ENCODE data around the gene SMAGP.
A peak's percentile ranks its signal among the peaks of the same experiment; 100 is the strongest.
"Not testable (repeated sequence)": the region's sequence is repeated elsewhere in the genome, so short reads cannot be mapped to it uniquely, and the experiment has no call there.

Gene SMAGP, protein sequence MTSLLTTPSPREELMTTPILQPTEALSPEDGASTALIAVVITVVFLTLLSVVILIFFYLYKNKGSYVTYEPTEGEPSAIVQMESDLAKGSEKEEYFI

GRCh38 chr12:51270067-51270950 is at the start of gene SMAGP:
SMAGP (minus strand) TSS chr12:51270415; CDS start chr12:51269278, 1,137 bp downstream.
- peak; percentile 70 for DNase-seq (ENCODE audit: low spot score)

- DNase-seq (ENCODE audit: low spot score): no peak
Observed at GRCh38 chr12:51318846-51319599, 48.8 kb upstream of the SMAGP start.

DNA sequence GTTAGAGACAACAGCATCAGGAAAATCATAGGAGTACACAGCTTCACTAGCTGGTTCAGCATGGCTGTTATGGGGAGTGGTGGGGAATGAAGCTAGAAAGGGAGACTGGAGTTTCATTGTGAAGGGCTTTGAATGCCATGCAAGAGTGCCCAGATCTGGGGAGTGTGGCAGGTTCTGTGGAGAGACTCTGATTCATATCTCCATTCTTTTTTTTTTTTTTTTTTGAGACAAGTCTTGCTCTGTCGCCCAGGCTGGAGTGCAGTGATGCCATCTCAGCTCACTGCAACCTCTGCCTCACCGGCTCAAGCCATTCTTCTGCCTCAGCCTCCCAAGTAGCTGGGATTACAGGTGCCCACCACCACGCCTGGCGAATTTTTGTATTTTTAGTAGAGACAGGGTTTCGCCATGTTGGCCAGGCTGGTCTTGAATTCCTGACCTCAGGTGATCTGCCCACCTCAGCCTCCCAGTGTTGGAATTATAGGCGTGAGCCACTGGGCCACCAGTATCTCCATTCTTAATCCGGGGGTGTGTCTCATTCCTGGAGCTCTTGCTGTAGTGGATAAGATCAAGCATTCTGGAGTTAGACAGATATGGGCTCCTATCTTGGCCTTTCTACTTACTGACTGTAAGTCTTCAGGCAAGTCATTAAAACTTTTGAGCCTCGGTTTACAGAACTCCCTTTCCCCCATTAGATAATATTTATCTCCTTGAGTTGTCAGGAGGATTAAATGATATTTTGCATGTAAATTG is 48.0 kb upstream of the SMAGP start:
- DNase-seq (ENCODE audit: low spot score): not testable (repeated sequence)

DNA sequence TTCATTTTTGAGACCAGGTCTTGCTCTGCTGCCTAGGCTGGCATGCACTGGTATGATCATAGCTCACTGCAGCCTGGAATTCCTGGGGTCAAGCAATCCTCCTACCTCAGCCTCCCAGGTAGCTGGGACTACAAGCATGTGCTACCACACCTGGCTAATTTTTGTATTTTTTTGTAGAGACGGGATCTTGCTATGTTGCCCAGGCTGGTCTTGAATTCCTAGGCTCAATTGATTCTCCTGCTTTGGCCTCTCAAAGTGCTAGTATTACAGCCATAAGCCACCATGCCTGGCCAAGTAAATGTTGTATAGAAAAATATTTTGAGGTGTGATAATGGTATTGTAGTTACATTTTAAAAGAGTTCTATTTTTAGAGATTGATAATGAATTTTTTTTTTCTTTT is 41.2 kb upstream of the SMAGP start:
- DNase-seq (ENCODE audit: low spot score): no peak

DNA sequence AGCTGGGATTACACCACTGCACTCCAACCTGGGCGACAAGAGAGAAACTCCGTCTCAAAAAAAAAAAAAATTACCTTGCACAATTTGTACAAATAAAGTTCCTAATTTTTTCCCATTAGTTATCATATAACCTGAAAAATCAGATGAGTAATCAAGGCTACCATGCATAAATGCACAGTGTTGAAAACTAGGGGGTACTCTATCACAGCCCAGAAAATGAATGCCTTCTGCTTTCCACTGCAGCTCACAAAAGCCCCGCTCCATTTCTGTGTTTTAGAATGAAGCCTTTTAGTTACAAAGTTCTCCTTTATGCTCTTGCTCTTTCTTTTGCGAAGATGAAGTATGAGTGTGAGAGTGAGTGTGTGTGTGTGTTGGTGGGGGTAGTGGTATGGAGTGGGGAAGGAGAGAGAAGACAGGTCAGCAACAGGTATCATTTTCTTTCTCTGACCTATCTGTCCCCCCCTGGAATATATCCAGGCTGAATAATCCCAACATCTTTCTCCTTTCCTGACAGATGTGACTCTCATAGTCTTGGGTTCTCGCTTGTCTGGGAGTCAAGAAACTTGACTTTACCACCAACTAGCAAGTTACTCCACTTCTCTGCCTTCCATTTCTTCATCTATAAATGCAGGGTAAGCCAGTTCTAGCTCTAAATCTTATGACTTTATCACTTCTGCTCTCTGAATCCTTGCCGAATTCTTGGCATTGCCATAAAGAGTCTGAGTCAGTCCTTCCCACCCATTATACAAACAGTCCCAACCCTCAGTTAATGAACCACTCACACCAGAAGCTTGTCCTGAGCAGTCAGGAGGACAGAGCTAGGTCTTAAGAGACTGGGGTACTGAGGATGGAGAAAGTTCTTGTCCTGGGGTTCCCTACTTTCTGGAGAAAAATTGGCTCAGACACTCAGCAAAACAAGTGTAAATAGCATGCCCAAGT is 37.7 kb upstream of the SMAGP start:
- no peak for DNase-seq (ENCODE audit: low spot score)

- no peak for DNase-seq (ENCODE audit: low spot score)
Observed at GRCh38 chr12:51306507-51306906, 36.3 kb upstream of the SMAGP start.

DNA sequence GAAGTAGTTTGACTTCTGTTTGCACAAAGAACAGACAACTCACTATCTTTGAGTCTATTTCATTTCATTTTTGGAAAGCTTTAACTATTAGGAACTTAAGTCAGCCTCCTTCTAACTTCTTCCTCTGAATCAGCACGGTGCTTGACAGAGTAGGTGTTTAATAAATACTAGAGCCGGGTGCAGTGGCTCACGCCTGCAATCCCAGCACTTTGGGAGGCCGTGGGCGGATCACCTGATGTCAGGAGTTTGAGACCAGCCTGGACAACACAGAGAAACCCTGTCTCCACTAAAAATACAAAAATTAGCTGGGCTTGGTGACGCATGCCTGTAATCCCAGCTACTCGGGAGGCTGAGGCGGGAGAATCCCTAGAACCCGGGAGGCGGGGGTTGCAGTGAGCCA is 30.6 kb upstream of the SMAGP start:
- not testable (repeated sequence) for DNase-seq (ENCODE audit: low spot score)

GRCh38 chr12:51295651-51296050 is 25.4 kb upstream of the SMAGP start:
- DNase-seq (ENCODE audit: low spot score): no peak

DNA sequence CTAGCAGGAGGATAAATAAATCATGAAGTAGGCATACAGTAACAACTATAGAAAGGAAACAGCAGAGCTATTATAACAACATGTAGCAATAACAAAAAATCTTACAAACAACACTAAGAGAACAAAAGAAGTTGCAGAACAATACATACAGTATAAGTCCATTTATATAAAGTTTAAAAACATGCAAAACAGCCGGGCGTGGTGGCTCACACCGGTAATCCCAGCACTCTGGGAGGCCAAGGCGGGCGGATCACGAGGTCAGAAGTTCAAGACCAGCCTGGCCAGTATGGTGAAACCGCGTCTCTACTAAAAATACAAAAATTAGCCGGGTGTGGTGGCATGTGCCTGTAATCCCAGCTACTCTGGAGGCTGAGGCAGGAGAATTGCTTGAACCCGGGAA is 23.9 kb upstream of the SMAGP start:
- DNase-seq (ENCODE audit: low spot score): not testable (repeated sequence)

- no peak for DNase-seq (ENCODE audit: low spot score)
Observed at GRCh38 chr12:51293696-51294095, 23.5 kb upstream of the SMAGP start.

GRCh38 chr12:51291603-51292513 is 21.6 kb upstream of the SMAGP start:
- not testable (repeated sequence) for DNase-seq (ENCODE audit: low spot score)

DNA sequence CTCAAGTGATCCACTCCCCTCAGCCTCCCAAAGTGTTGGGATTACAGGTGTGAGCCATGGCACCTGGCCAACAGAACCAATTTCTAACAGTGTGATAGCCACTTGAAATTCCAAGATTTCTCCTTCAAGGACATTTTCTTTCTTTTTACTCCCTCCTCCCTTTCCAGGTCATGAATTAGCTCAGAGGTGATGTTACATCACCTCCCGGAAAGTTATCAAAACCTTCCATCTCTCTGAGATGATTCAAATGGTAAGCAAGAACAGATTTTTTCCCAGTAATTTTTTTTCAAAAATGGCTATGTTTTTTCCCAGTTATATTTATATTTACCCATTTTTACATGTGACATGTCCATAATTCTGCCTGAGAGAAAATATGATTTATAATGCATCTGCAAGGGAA is 15.6 kb upstream of the SMAGP start:
- no peak for DNase-seq (ENCODE audit: low spot score)

- DNase-seq (ENCODE audit: low spot score): no peak
Observed at GRCh38 chr12:51281202-51281924, 11.1 kb upstream of the SMAGP start.

DNA sequence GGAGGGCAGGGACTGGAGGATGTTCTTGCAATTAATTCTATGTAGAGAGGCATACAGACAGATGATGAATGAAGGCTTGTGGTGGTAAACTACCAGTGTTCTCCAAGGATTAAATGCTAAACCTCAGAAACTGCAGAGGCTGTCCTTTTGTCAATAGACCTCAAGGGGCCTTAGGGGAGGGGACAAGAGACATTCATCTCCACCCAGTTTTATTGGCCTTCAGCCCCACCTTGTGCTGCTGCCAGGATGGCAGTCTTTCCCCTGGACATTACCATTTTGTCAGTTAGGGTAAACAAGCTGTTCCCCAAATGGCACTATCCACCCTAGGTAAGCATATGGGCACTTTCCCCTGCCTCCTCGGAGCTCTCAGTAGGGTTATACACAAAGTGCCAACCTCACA is 4.9 kb upstream of the SMAGP start:
- DNase-seq (ENCODE audit: low spot score): no peak

GRCh38 chr12:51272810-51273209 is 2.6 kb upstream of the SMAGP start:
- not testable (repeated sequence) for DNase-seq (ENCODE audit: low spot score)

GRCh38 chr12:51270951-51271518 is 820 bp upstream of the SMAGP start:
- DNase-seq (ENCODE audit: low spot score): no peak

GRCh38 chr12:51269174-51270066 is 795 bp downstream of the SMAGP start:
- DNase-seq (ENCODE audit: low spot score): peak; percentile 90

GRCh38 chr12:51265024-51265423 is 5.2 kb downstream of the SMAGP start:
- no peak for DNase-seq (ENCODE audit: low spot score)
